HEK293T (cell line): ENCODE data around the gene NACC2.

Experiments used
- CTCF ChIA-PET: fragments of 350-600 bp; formaldehyde crosslinking; extraction: SDS; loops from one replicate; lab custom pipeline; 2021; ENCODE audit warnings: antibody characterized with exemption, inconsistent platforms; lab: Yijun Ruan, JAX
- POLR2A ChIA-PET: fragments of 350-600 bp; formaldehyde crosslinking; extraction: SDS; loops from one replicate; lab custom pipeline; 2020; ENCODE audit warnings: antibody characterized with exemption, inconsistent platforms; lab: Yijun Ruan, JAX
- DNase-seq: peaks from one replicate; pipeline ENCODE4 v3.0.0; 2012; ENCODE audit warnings: mixed read lengths; ENCODE audit errors: extremely low spot score
- ARNT ChIP-seq: fragments of 450-650 bp; IDR thresholded peaks from 2 replicates; pipeline ENCODE4 v1.6.1; 2017; ENCODE audit warnings: mild to moderate bottlenecking
- BHLHE40 ChIP-seq: fragments of 450-650 bp; IDR thresholded peaks from 2 replicates; pipeline ENCODE4 v1.6.1; 2016; ENCODE audit warnings: mild to moderate bottlenecking, moderate library complexity, borderline replicate concordance
- CTBP1 ChIP-seq: fragments of 450-650 bp; IDR thresholded peaks from 2 replicates; pipeline ENCODE4 v1.6.1; 2016; ENCODE audit warnings: borderline replicate concordance
- ELF4 ChIP-seq: fragments of 450-650 bp; IDR thresholded peaks from 2 replicates; pipeline ENCODE4 v1.6.1; 2017; ENCODE audit warnings: antibody characterized with exemption
- FOXA1 ChIP-seq: fragments of 450-650 bp; IDR thresholded peaks from 2 replicates; pipeline ENCODE4 v1.6.1; 2016; ENCODE audit warnings: mild to moderate bottlenecking
- FOXK2 ChIP-seq: fragments of 450-650 bp; IDR thresholded peaks from 2 replicates; pipeline ENCODE4 v1.6.1; 2016; ENCODE audit warnings: mild to moderate bottlenecking
- FOXM1 ChIP-seq: fragments of 450-650 bp; IDR thresholded peaks from 2 replicates; pipeline ENCODE4 v1.6.1; 2017; ENCODE audit warnings: mild to moderate bottlenecking, borderline replicate concordance
- HDGF ChIP-seq: fragments of 450-650 bp; IDR thresholded peaks from 2 replicates; pipeline ENCODE4 v1.6.1; 2017; ENCODE audit warnings: antibody characterized with exemption, borderline replicate concordance
- L3MBTL2 ChIP-seq: fragments of 450-650 bp; conservative IDR thresholded peaks from 2 replicates; pipeline ENCODE4 v1.6.1; 2016; ENCODE audit warnings: mild to moderate bottlenecking
- LEF1 ChIP-seq: fragments of 450-650 bp; IDR thresholded peaks from 2 replicates; pipeline ENCODE4 v1.6.1; 2017; ENCODE audit warnings: mild to moderate bottlenecking, borderline replicate concordance
- NFRKB ChIP-seq: fragments of 450-650 bp; IDR thresholded peaks from 2 replicates; pipeline ENCODE4 v1.6.1; 2016; ENCODE audit warnings: mild to moderate bottlenecking, moderate library complexity
- SP1 ChIP-seq: fragments of 450-650 bp; IDR thresholded peaks from 2 replicates; pipeline ENCODE4 v1.6.1; 2017
- SUZ12 ChIP-seq: fragments of 450-650 bp; IDR thresholded peaks from 2 replicates; pipeline ENCODE4 v1.6.1; 2016; ENCODE audit warnings: mild to moderate bottlenecking
- TARDBP ChIP-seq: fragments of 450-650 bp; IDR thresholded peaks from 2 replicates; pipeline ENCODE4 v1.6.1; 2016
- ZNF384 ChIP-seq: fragments of 450-650 bp; IDR thresholded peaks from 2 replicates; pipeline ENCODE4 v1.6.1; 2016
- TF ChIP-seq, protein P1 (sequence below): fragments of 450-650 bp; IDR thresholded peaks from 2 replicates; pipeline ENCODE4 v1.6.1; 2016

The NACC2 gene

DNA sequence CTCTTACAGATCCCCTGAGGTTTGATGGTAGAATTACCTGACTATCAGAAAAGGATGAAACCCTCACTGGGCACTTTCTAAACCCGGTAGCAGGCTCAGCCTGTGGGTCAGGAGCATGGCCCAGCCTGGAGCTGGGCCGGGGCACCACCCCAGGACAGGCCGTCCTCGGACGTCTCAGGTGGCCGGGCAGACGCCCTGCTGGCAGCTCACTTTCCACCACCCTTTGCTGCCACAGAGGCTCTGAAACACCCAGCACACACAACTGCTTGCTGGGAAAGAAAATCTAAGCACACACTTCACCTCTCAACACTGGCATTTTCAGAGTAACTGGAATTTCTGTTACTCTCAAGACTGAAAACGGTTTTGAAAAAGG, 138.3 kb downstream of the NACC2 start:
- DNase-seq: no peak
- CTCF ChIA-PET: no interaction called here
- POLR2A ChIA-PET: no interaction called here
- no peak for TF ChIP-seq NFRKB
- TF ChIP-seq, protein P1, sequence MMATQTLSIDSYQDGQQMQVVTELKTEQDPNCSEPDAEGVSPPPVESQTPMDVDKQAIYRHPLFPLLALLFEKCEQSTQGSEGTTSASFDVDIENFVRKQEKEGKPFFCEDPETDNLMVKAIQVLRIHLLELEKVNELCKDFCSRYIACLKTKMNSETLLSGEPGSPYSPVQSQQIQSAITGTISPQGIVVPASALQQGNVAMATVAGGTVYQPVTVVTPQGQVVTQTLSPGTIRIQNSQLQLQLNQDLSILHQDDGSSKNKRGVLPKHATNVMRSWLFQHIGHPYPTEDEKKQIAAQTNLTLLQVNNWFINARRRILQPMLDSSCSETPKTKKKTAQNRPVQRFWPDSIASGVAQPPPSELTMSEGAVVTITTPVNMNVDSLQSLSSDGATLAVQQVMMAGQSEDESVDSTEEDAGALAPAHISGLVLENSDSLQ: no peak
- no peak for TF ChIP-seq ZNF384
- TF ChIP-seq HDGF: no peak
- no peak for TF ChIP-seq SP1
- TF ChIP-seq TARDBP: no peak
- no peak for TF ChIP-seq BHLHE40
- no peak for TF ChIP-seq LEF1
- no peak for TF ChIP-seq SUZ12
- TF ChIP-seq FOXA1: no peak
- no peak for TF ChIP-seq FOXK2
- TF ChIP-seq ELF4: no peak
- TF ChIP-seq CTBP1: no peak
- no peak for TF ChIP-seq ARNT
- no peak for TF ChIP-seq L3MBTL2
- no peak for TF ChIP-seq FOXM1
